Kidney (tissue), 14 donors: ENCODE measurements around the gene KRTAP5-4. TPM values are rescaled to one million over a fixed set of nuclear protein-coding genes. Genes with fewer than 3 reads are reported as not detected.
"Not testable (repeated sequence)": the region's sequence is repeated elsewhere in the genome, so short reads cannot be mapped to it uniquely, and the experiment has no call there.

ENCODE experiments used
- DNase-seq, 5 donors: peaks; one replicate each; pipeline ENCODE4 v3.0.0-alpha.2; 2013 to 2020
- FAIRE-seq: peaks from 2 replicates; lab custom pipeline; 2012; peaks lifted over from hg19 to GRCh38; lab: Jason Lieb, UNC
- H3K27ac ChIP-seq, 2 donors: one replicate each; pipeline ENCODE4 v1.7.0; 2013; ENCODE audit warnings: low read depth in 2 of 2, low read length in 2 of 2, inconsistent platforms in 1 of 2
- H3K27me3 ChIP-seq: one replicate; pipeline ENCODE4 v1.7.1; 2013; ENCODE audit warnings: low read length, inconsistent platforms; ENCODE audit not compliant: control insufficient read depth, insufficient read depth
- H3K36me3 ChIP-seq, 3 donors: one replicate each; pipeline versions ENCODE4 v1.7.0 to v1.7.1; 2013; ENCODE audit warnings: low read length in 3 of 3, control low read depth in 1 of 3, inconsistent platforms in 1 of 3; ENCODE audit not compliant: insufficient read depth in 3 of 3, control insufficient read depth in 2 of 3
- H3K4me1 ChIP-seq, 3 donors: one replicate each; pipeline versions ENCODE4 v1.7.0 to v1.7.1; 2013; ENCODE audit warnings: low read length in 3 of 3, inconsistent platforms in 1 of 3, low read depth in 1 of 3; ENCODE audit not compliant: control insufficient read depth in 2 of 3, insufficient read depth in 2 of 3
- H3K4me3 ChIP-seq, 3 donors: one replicate each; pipeline versions ENCODE4 v1.7.0 to v1.8.1; 2013; ENCODE audit warnings: low read length in 3 of 3, control low read depth in 1 of 3, inconsistent platforms in 1 of 3
- H3K9ac ChIP-seq, 3 donors: one replicate each; pipeline versions ENCODE4 v1.7.0 to v1.7.1; 2013; ENCODE audit warnings: low read length in 3 of 3, control low read depth in 1 of 3, inconsistent platforms in 1 of 3
- H3K9me3 ChIP-seq, 3 donors: one replicate each; pipeline versions ENCODE4 v1.7.0 to v1.7.1; 2013; ENCODE audit warnings: low read length in 3 of 3, control low read depth in 1 of 3, inconsistent platforms in 1 of 3; ENCODE audit not compliant: control insufficient read depth in 2 of 3, insufficient read depth in 1 of 3
- intact Hi-C: fragments of 100-400 bp; cut with DNase I; formaldehyde crosslinking; loops from one replicate; pipeline ENCODE4 v1.11.1; 2022
- polyA plus RNA-seq: library from polyadenylated mRNA; stranded (reverse); fragments of 350-450 nt; fragmentation: Illumina TruSeq; extraction: RNeasy Lipid Tissue Mini Kit (QIAGEN cat#74804); gene quantifications from one replicate; pipeline ENCODE4 v1.2.3, GENCODE V29; 2014; ENCODE audit warnings: low read depth, low replicate concordance; ENCODE audit not compliant: insufficient read depth
- total RNA-seq: library from RNA; stranded (reverse); fragmentation: NEBNext Ultra II Directional; extraction: Animal tissue kit (Norgen Biotek cat#: 25700); gene quantifications from one replicate; pipeline ENCODE4 v1.2.1, GENCODE V29; 2021
- TF ChIP-seq, protein P1 (sequence below): IDR thresholded peaks from 3 replicates; pipeline ENCODE4 v1.5.1; 2012; ENCODE audit warnings: mild to moderate bottlenecking, moderate library complexity, borderline replicate concordance; ENCODE audit not compliant: insufficient read depth; ENCODE audit errors: extremely low read depth
- donor health status: control.
- donor health status: control.
- donor health status: control.
- donor health status: control.
- donor health status: control.
- donor health status: DM: yes; HTN: yes; CAD: no.
- donor health status: Normal renal cell carcinoma (clear cell type).

The KRTAP5-4 gene
- total and polyA plus RNA-seq, 2 donors from 2014 or later, result not detected

GRCh38 chr11:1607156-1607845 lies 14.6 kb downstream of the KRTAP5-4 start:
- intact Hi-C loops, H3K27ac ChIP-seq, H3K27me3 ChIP-seq, H3K4me1 ChIP-seq, H3K9ac ChIP-seq, H3K4me3 ChIP-seq, H3K36me3 ChIP-seq, H3K9me3 ChIP-seq, FAIRE-seq: not testable (repeated sequence)
- DNase-seq, result peak; percentile 19 to 67 (median 42)

GRCh38 chr11:1605923-1606322 lies 16.0 kb downstream of the KRTAP5-4 start:
- H3K9me3 ChIP-seq, H3K27ac ChIP-seq, H3K4me1 ChIP-seq, H3K4me3 ChIP-seq, H3K9ac ChIP-seq, FAIRE-seq, H3K36me3 ChIP-seq, H3K27me3 ChIP-seq, intact Hi-C loops: not testable (repeated sequence)
- peak in 1 of 5 donors; percentile 15 for DNase-seq

DNA sequence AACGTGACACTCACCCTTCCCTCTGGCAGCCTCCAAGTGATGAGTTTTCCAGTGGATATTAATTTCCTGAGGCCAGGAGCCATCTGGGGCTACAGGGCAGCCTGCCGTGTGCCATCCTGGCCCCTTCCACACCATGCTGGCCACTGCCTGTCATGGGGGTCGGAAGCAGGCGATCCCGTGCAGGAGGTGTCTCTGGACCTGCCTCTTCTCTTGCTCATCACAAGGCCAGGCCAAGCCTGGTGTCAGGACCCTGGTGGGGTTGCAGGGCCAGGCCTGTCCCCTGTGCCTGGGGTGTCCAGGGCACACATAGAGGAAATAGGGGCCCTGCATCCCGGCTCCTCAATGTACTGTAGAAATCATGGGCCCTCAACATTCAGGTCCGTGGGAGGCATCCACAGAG lies 17.2 kb downstream of the KRTAP5-4 start:
- intact Hi-C loops, result no loop called here
- no peaks in the 10 kb centered on the region for H3K9me3 ChIP-seq
- H3K4me3 ChIP-seq, result no peak overlapping the region
- H3K27me3 ChIP-seq, result no peaks in the 10 kb centered on the region
- no peaks in the 10 kb centered on the region for H3K36me3 ChIP-seq
- no peak overlapping the region for H3K27ac ChIP-seq
- no peak for FAIRE-seq
- peak in 1 of 5 donors; percentile 51 for DNase-seq
- H3K9ac ChIP-seq, result no peak overlapping the region
- no peaks in the 10 kb centered on the region for H3K4me1 ChIP-seq
- TF ChIP-seq, protein P1, sequence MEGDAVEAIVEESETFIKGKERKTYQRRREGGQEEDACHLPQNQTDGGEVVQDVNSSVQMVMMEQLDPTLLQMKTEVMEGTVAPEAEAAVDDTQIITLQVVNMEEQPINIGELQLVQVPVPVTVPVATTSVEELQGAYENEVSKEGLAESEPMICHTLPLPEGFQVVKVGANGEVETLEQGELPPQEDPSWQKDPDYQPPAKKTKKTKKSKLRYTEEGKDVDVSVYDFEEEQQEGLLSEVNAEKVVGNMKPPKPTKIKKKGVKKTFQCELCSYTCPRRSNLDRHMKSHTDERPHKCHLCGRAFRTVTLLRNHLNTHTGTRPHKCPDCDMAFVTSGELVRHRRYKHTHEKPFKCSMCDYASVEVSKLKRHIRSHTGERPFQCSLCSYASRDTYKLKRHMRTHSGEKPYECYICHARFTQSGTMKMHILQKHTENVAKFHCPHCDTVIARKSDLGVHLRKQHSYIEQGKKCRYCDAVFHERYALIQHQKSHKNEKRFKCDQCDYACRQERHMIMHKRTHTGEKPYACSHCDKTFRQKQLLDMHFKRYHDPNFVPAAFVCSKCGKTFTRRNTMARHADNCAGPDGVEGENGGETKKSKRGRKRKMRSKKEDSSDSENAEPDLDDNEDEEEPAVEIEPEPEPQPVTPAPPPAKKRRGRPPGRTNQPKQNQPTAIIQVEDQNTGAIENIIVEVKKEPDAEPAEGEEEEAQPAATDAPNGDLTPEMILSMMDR, result no peak

- no peak for FAIRE-seq
Observed at GRCh38 chr11:1604181-1604580, 17.8 kb downstream of the KRTAP5-4 start.

More at GRCh38 chr11:1604181-1604580, 17.8 kb downstream of the KRTAP5-4 start:
- no peaks in the 10 kb centered on the region for H3K9me3 ChIP-seq
- peak in 1 of 5 donors; percentile 57 for DNase-seq
- intact Hi-C loops, result no loop called here
- TF ChIP-seq, protein P1, result no peak
- H3K9ac ChIP-seq, result no peak overlapping the region
- no peaks in the 10 kb centered on the region for H3K27me3 ChIP-seq
- H3K27ac ChIP-seq, result no peak overlapping the region
- H3K4me3 ChIP-seq, result no peak overlapping the region
- H3K4me1 ChIP-seq, result no peaks in the 10 kb centered on the region
- no peaks in the 10 kb centered on the region for H3K36me3 ChIP-seq
